Astrocyte of the spinal cord (primary cell): ENCODE measurements around the gene SLC6A1.

Source experiments
- DNase-seq: peaks from one replicate; pipeline ENCODE4 v3.0.0; 2011; ENCODE audit warnings: low read depth, low spot score
- H3K4me3 ChIP-seq: 2 replicates; pipeline ENCODE4 v1.5.1; 2011; ENCODE audit warnings: low read depth, mild to moderate bottlenecking, low read length, moderate library complexity
- in situ Hi-C: cut with HindIII; loops from 2 replicates; pipeline ENCODE4 v1.10.0; 2017; ENCODE audit warnings: low sequenced_read_pairs
- TF ChIP-seq, protein P1 (sequence below): IDR thresholded peaks from 2 replicates; pipeline ENCODE4 v1.5.1; 2012; ENCODE audit warnings: low read depth, mild to moderate bottlenecking, low read length, inconsistent platforms

Gene SLC6A1

GRCh38 chr3:11088066-11088465 is 95.5 kb downstream of the SLC6A1 start:
- no peak for DNase-seq
- H3K4me3 ChIP-seq: no peak overlapping the region
- TF ChIP-seq, protein P1, sequence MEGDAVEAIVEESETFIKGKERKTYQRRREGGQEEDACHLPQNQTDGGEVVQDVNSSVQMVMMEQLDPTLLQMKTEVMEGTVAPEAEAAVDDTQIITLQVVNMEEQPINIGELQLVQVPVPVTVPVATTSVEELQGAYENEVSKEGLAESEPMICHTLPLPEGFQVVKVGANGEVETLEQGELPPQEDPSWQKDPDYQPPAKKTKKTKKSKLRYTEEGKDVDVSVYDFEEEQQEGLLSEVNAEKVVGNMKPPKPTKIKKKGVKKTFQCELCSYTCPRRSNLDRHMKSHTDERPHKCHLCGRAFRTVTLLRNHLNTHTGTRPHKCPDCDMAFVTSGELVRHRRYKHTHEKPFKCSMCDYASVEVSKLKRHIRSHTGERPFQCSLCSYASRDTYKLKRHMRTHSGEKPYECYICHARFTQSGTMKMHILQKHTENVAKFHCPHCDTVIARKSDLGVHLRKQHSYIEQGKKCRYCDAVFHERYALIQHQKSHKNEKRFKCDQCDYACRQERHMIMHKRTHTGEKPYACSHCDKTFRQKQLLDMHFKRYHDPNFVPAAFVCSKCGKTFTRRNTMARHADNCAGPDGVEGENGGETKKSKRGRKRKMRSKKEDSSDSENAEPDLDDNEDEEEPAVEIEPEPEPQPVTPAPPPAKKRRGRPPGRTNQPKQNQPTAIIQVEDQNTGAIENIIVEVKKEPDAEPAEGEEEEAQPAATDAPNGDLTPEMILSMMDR: no peak
- in situ Hi-C loops: no loop called here

DNA sequence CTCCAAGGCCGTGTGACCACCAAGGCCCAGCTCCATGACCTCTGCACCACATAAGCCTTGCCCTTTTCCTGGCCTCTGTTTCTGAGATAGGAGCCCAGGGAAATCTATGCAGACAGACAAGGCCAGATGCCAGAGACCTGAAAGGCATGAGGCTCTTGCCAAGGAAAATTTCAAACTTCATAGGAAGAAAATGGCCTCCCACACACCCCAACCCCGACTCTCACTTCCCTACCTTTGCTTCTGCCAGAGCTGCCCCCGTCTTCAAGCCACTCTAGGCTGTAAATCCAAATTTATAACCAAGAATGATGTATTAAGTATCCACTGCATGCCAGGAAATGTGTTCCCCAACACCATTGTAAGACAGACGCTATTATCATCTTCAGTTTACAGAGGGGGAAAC is 96.3 kb downstream of the SLC6A1 start:
- in situ Hi-C loops: no loop called here
- no peak for DNase-seq
- H3K4me3 ChIP-seq: no peak overlapping the region
- TF ChIP-seq, protein P1: no peak
